BLaER1 treated with 17β-estradiol and CSF1 and Interleukin-3, amounts not matched to agents 10 nM and 100 nM (cell line): ENCODE results near the gene PTCHD1.
A peak's percentile ranks its signal among the peaks of the same experiment; 100 is the strongest.

Experiments used
- H3K27ac ChIP-seq, 11 experiments: shearing (Covaris generic); formaldehyde crosslinking; 2 replicates each; pipeline ENCODE4 v1.8.1; 2022
- H3K27me3 ChIP-seq, 11 experiments: shearing (Covaris generic); formaldehyde crosslinking; 2 replicates each; pipeline ENCODE4 v1.8.1; 2022
- H3K36me3 ChIP-seq, 11 experiments: shearing (Covaris generic); formaldehyde crosslinking; 2 replicates each; pipeline ENCODE4 v1.8.1; 2022
- H3K4me1 ChIP-seq, 10 experiments: shearing (Covaris generic); formaldehyde crosslinking; 2 replicates each; pipeline ENCODE4 v1.8.1; 2022
- H3K4me2 ChIP-seq, 11 experiments: shearing (Covaris generic); formaldehyde crosslinking; 2 replicates each; pipeline ENCODE4 v1.8.1; 2022
- H3K4me3 ChIP-seq, 10 experiments: shearing (Covaris generic); formaldehyde crosslinking; 2 replicates each; pipeline ENCODE4 v1.8.1; 2022
- H3K9ac ChIP-seq, 11 experiments: shearing (Covaris generic); formaldehyde crosslinking; 2 replicates each; pipeline ENCODE4 v1.8.1; 2022
- H3K9me3 ChIP-seq, 11 experiments: shearing (Covaris generic); formaldehyde crosslinking; replicated peaks in 1 of 11; 2 replicates each; pipeline ENCODE4 v1.8.1; 2022
- H4K20me1 ChIP-seq, 11 experiments: shearing (Covaris generic); formaldehyde crosslinking; 2 replicates each; pipeline ENCODE4 v1.8.1; 2022
- Cebpa-rat ChIP-seq, 11 experiments: shearing (Covaris generic); IDR thresholded peaks; 2 replicates each; pipeline ENCODE4 v1.8.1; 2022

PTCHD1 gene

GRCh38 chrX:23317799-23318724, 16.6 kb upstream of the PTCHD1 start:
- no peaks in the 10 kb centered on the region; a peak in 1 of 22 replicates for H3K9me3 ChIP-seq
- no peak overlapping the region for H3K4me2 ChIP-seq
- TF ChIP-seq Cebpa-rat (IDR thresholded peaks at IDR 0.05) = no peak
- H4K20me1 ChIP-seq = no peaks in the 10 kb centered on the region
- H3K36me3 ChIP-seq = no peaks in the 10 kb centered on the region
- no peaks in the 10 kb centered on the region for H3K27me3 ChIP-seq
- no peak overlapping the region for H3K9ac ChIP-seq
- H3K4me3 ChIP-seq = no peak overlapping the region
- no peak overlapping the region for H3K27ac ChIP-seq
- H3K4me1 ChIP-seq = no peaks in the 10 kb centered on the region

DNA sequence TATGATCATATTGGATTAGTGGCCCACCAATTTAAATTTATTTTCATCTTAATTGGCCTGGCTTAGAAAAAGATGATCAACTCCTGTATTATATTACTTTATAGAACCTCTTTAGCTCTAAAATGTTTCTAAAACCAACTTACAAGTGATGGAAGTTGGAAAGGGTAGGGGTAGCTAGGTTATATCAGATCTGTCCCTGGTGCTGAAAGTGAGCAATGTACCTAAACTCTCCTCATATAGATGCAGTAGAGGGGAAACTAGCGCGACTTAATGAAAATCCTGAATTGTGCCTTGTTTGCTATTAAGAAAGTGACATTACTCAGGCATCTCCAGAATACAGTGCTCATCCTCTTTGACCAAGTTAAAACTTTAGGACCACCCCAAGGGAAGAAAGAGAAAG, 7.5 kb upstream of the PTCHD1 start:
- H3K4me3 ChIP-seq = no peak overlapping the region
- H3K4me1 ChIP-seq = no peaks in the 10 kb centered on the region
- peaks cover 0 to 5% (median 1%) of the 10 kb centered on the region in 11 experiments; a peak in 10 of 22 replicates for H3K9me3 ChIP-seq
- no peak overlapping the region for H3K4me2 ChIP-seq
- no peaks in the 10 kb centered on the region for H3K36me3 ChIP-seq
- TF ChIP-seq Cebpa-rat (IDR thresholded peaks at IDR 0.05) = no peak
- no peaks in the 10 kb centered on the region for H4K20me1 ChIP-seq
- no peak overlapping the region for H3K9ac ChIP-seq
- H3K27ac ChIP-seq = no peak overlapping the region
- peaks cover 13 to 32% (median 23%) of the 10 kb centered on the region in 11 experiments for H3K27me3 ChIP-seq

- H3K4me3 ChIP-seq = no peak overlapping the region
- TF ChIP-seq Cebpa-rat (IDR thresholded peaks at IDR 0.05) = no peak
Observed at GRCh38 chrX:23331701-23332100, 2.9 kb upstream of the PTCHD1 start.

GRCh38 chrX:23332101-23332887, 2.4 kb upstream of the PTCHD1 start:
- H3K27me3 ChIP-seq = peaks cover 65 to 84% (median 75%) of the 10 kb centered on the region in 11 experiments
- peaks cover 0 to 8% (median 0%) of the 10 kb centered on the region in 11 experiments; a peak in 4 of 22 replicates for H4K20me1 ChIP-seq
- no peaks in the 10 kb centered on the region for H3K36me3 ChIP-seq
- peaks cover 0 to 7% (median 5%) of the 10 kb centered on the region in 10 experiments; a peak in 3 of 20 replicates for H3K4me1 ChIP-seq
- H3K9ac ChIP-seq = no peak overlapping the region
- H3K9me3 ChIP-seq = peaks cover 15 to 41% (median 34%) of the 10 kb centered on the region in 11 experiments
- no peak overlapping the region for H3K4me2 ChIP-seq
- no peak overlapping the region for H3K4me3 ChIP-seq
- TF ChIP-seq Cebpa-rat (IDR thresholded peaks at IDR 0.05) = no peak
- no peak overlapping the region for H3K27ac ChIP-seq

More at GRCh38 chrX:23331701-23332100, 2.9 kb upstream of the PTCHD1 start:
- Histone ChIP-seq H3K4me2 (no peak overlapping the region), H3K36me3 (no peaks in the 10 kb centered on the region), H3K27ac (no peak overlapping the region), H3K9me3 (peaks cover 15 to 41% (median 34%) of the 10 kb centered on the region in 11 experiments), H3K4me1 (peaks cover 0 to 7% (median 5%) of the 10 kb centered on the region in 10 experiments; a peak in 3 of 20 replicates), H3K9ac (no peak overlapping the region), H4K20me1 (peaks cover 0 to 8% (median 0%) of the 10 kb centered on the region in 11 experiments; a peak in 4 of 22 replicates), H3K27me3 (peaks cover 59 to 78% (median 69%) of the 10 kb centered on the region in 11 experiments)

- H3K4me2 ChIP-seq = peak overlapping the region in 4 of 11 experiments; percentile 70 to 88 (median 84); a peak in 5 of 22 replicates
- peaks cover 15 to 41% (median 34%) of the 10 kb centered on the region in 11 experiments for H3K9me3 ChIP-seq
- no peak overlapping the region for H3K9ac ChIP-seq
- no peak for TF ChIP-seq Cebpa-rat (IDR thresholded peaks at IDR 0.05)
- H3K4me3 ChIP-seq = peak overlapping the region in 7 of 10 experiments; percentile 40 to 66 (median 57); a peak in 8 of 20 replicates
- H3K36me3 ChIP-seq = no peaks in the 10 kb centered on the region
- no peak overlapping the region for H3K27ac ChIP-seq
- peaks cover 0 to 7% (median 5%) of the 10 kb centered on the region in 10 experiments; a peak in 3 of 20 replicates for H3K4me1 ChIP-seq
- H3K27me3 ChIP-seq = peaks cover 70 to 93% (median 83%) of the 10 kb centered on the region in 11 experiments
- H4K20me1 ChIP-seq = peaks cover 0 to 8% (median 0%) of the 10 kb centered on the region in 11 experiments; a peak in 4 of 22 replicates
Observed at GRCh38 chrX:23332888-23333821, 1.5 kb upstream of the PTCHD1 start.

GRCh38 chrX:23333842-23334520, 668 bp upstream of the PTCHD1 start:
- Histone ChIP-seq H4K20me1 (peaks cover 0 to 8% (median 0%) of the 10 kb centered on the region in 11 experiments; a peak in 4 of 22 replicates), H3K27me3 (peaks cover 70 to 91% (median 83%) of the 10 kb centered on the region in 11 experiments), H3K9me3 (peaks cover 15 to 41% (median 34%) of the 10 kb centered on the region in 11 experiments), H3K4me1 (peaks cover 0 to 7% (median 5%) of the 10 kb centered on the region in 10 experiments; a peak in 3 of 20 replicates), H3K27ac (no peak overlapping the region), H3K4me2 (peak overlapping the region; percentile 66 to 88 (median 82); a peak in 21 of 22 replicates), H3K36me3 (no peaks in the 10 kb centered on the region), H3K9ac (no peak overlapping the region), H3K4me3 (peak overlapping the region; percentile 40 to 66 (median 56))
- TF ChIP-seq Cebpa-rat (IDR thresholded peaks at IDR 0.05) = no peak

GRCh38 chrX:23334521-23334847, 165 bp upstream of the PTCHD1 start:
- H3K4me3 ChIP-seq = peak overlapping the region; percentile 40 to 66 (median 56)
- H3K4me2 ChIP-seq = peak overlapping the region; percentile 66 to 88 (median 82)
- H3K9me3 ChIP-seq = peaks cover 15 to 41% (median 34%) of the 10 kb centered on the region in 11 experiments
- H3K9ac ChIP-seq = no peak overlapping the region
- peaks cover 0 to 8% (median 0%) of the 10 kb centered on the region in 11 experiments; a peak in 4 of 22 replicates for H4K20me1 ChIP-seq
- no peaks in the 10 kb centered on the region for H3K36me3 ChIP-seq
- TF ChIP-seq Cebpa-rat (IDR thresholded peaks at IDR 0.05) = no peak
- peaks cover 70 to 88% (median 83%) of the 10 kb centered on the region in 11 experiments for H3K27me3 ChIP-seq
- no peak overlapping the region for H3K27ac ChIP-seq
- H3K4me1 ChIP-seq = peaks cover 0 to 7% (median 5%) of the 10 kb centered on the region in 10 experiments; a peak in 3 of 20 replicates
